SK-N-SH (cell line): ENCODE results near the gene WNT6.

ENCODE experiments used
- CHD2 ChIP-seq: fragments of 150-350 bp; IDR thresholded peaks from 2 replicates; pipeline ENCODE4 v1.6.1; 2018; ENCODE audit warnings: low read length; ENCODE audit not compliant: partially characterized antibody
- CTCF ChIP-seq: fragments of 200-600 bp; sonication (generic); IDR thresholded peaks from 2 replicates; pipeline ENCODE4 v1.6.1; 2017; ENCODE audit warnings: antibody characterized with exemption, mild to moderate bottlenecking, moderate library complexity
- ELF1 ChIP-seq: IDR thresholded peaks from 2 replicates; pipeline ENCODE4 v1.4.0; 2012
- GATA2 ChIP-seq: sonication (generic); formaldehyde crosslinking; IDR thresholded peaks from 2 replicates; pipeline ENCODE4 v1.5.0; 2020; ENCODE audit warnings: mild to moderate bottlenecking, missing genetic modification reagents
- MEF2A ChIP-seq: IDR thresholded peaks from 2 replicates; pipeline ENCODE4 v1.4.0; 2012; ENCODE audit warnings: low read depth, borderline replicate concordance
- MXI1 ChIP-seq: IDR thresholded peaks from 2 replicates; pipeline ENCODE4 v1.6.1; 2012; ENCODE audit warnings: mild to moderate bottlenecking, low read depth, low read length, improper control_type of control experiment
- PBX3 ChIP-seq: IDR thresholded peaks from 2 replicates; pipeline ENCODE4; 2012
- POLR2AphosphoS5 ChIP-seq: IDR thresholded peaks from 2 replicates; pipeline ENCODE4 v1.6.1; 2012; ENCODE audit warnings: low read depth, low read length
- REST ChIP-seq: IDR thresholded peaks from 2 replicates; pipeline ENCODE4 v1.6.1; 2012; ENCODE audit warnings: mild to moderate bottlenecking, low read depth, low read length, moderate library complexity
- RXRA ChIP-seq: IDR thresholded peaks from 2 replicates; pipeline ENCODE4 v1.4.0; 2012; ENCODE audit warnings: low read depth, mild to moderate bottlenecking, borderline replicate concordance
- TAF1 ChIP-seq: IDR thresholded peaks from 2 replicates; pipeline ENCODE4 v1.6.1; 2012; ENCODE audit warnings: low read depth, mild to moderate bottlenecking, low read length, moderate library complexity, borderline replicate concordance
- TEAD4 ChIP-seq: IDR thresholded peaks from 2 replicates; pipeline ENCODE4 v1.4.0; 2012; ENCODE audit warnings: mild to moderate bottlenecking, borderline replicate concordance; ENCODE audit not compliant: insufficient read depth

GRCh38 chr2:218830526-218831306, 28.9 kb upstream of the WNT6 start:
- TF ChIP-seq CTCF (no peak), TAF1 (no peak), RXRA (no peak), MEF2A (no peak), MXI1 (no peak), REST (no peak), POLR2AphosphoS5 (no peak), PBX3 (no peak), CHD2 (no peak), TEAD4 (no peak), ELF1 (no peak), GATA2 (CRISPR knock-in tag) (no peak)
